Stimulated activated CD4-positive, alpha-beta T cell treated with anti-CD3 and anti-CD28 coated beads, Interleukin-1b, Interleukin-23, amount 100 ng/mL, for 1 hour (primary cell): ENCODE data around the gene KLF13.

Experiments used
- DNase-seq, 2 donors: peaks; one replicate each; pipeline ENCODE4 v3.0.0-alpha.2; 2020; ENCODE audit warnings: low read depth in 2 of 2

Gene KLF13

DNA sequence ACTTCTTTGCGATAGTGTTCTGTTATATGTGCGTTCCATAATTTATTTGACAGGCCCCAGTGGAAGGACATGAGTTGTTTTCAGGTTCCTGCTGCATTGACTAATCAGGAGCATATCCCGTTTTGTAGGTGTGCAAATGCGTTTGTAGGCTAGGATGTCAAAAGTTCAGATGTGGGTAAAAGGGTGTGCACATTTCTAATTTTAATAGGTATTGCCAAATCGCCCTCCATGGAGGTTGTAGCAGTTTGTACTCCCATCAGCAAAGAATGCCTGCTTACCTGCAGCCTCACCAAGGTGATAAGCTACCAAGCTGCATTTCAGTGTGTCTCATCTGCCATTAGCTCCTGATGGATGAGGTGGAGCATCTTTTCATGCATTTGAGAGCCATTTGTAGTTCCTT is 36.3 kb downstream of the KLF13 start:
- no peak for DNase-seq

DNA sequence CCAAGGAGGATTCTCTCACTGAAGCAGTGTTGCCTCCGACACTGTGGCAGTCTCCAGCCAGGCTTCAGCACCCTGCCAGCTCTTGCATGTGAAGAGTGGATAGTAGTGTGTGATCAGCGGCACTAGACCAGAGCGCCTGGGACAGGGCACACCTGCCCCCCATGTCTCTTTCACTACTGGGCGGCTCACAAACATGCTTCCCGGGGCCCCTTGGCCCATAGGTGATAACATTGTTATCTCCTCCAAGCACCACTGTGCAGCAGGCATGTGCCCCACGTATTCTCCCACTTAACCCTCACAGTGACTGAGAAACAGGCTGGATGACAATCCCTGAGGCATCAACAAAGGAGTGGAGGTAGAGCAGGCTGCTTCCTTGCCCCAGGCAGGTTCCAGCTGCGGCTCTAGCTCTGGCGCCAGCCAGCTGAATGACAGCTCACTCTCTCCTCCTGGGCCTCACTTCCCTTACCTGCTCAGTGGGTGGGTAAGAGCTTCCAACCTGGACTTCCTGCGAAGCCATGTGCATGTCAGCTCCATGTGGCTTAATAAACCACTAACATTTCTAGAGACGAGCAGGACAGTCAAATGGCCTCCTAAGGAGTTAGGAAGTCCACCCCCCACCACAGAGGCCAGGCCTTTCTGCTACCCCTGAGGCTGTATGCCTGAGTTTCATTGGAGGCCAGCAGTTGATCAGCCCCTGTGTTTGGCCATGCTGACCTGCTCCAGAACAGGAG is 37.8 kb downstream of the KLF13 start:
- no peak for DNase-seq

DNA sequence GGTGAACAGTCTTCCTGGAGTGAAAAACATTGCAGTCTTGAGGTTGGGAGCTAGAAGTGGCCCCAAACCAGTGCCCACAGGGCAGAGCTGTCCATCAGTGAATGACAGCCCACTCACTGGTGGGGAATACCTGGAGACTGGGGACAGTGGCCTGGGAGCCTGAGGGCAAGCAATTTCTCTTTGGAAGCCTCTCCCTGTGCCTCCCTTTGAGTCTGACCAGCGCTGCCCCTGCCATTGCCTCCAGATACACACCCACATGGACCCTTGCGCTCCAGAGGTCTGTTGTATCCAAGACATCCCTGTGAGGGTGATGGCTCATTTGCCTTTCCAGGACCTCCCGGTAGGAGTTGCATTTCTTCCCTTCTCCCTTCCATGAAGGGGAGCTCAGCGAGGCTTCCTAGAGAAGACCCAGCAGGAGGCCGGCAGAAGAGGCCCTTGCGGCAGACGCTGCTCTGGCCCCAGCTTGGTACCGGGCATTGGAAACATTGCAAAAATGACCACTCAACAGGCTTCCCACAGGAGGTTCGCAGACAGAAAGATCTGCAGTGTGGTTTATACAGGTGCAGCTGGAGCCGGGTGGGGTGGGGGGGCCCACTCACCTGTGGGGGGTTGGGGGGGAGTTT is 38.5 kb downstream of the KLF13 start:
- no peak for DNase-seq

DNA sequence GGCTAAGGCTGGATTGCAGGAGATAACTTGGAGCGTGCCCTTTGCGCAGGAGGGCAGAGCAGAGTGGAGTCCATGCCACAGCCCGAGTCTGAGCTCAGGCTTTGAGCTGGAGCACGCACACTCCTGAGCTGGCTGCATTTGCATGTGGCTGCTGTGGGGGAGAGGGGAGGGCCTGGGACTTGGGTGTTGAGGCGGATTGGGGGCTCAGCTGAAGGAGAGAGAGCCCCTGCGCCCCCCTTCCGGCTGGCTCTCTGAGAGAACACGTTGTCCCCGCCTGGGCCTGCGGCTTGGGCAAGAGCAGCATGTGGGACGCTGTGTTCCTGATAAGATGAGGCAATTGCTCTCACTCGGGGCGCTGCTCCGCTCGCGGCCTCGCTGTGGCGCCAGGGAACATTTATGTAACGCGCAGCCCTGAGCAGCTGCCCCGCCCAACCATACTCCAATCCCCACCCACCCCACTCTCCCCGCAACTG is 39.1 kb downstream of the KLF13 start:
- DNase-seq, result peak; percentile 42 to 46

DNA sequence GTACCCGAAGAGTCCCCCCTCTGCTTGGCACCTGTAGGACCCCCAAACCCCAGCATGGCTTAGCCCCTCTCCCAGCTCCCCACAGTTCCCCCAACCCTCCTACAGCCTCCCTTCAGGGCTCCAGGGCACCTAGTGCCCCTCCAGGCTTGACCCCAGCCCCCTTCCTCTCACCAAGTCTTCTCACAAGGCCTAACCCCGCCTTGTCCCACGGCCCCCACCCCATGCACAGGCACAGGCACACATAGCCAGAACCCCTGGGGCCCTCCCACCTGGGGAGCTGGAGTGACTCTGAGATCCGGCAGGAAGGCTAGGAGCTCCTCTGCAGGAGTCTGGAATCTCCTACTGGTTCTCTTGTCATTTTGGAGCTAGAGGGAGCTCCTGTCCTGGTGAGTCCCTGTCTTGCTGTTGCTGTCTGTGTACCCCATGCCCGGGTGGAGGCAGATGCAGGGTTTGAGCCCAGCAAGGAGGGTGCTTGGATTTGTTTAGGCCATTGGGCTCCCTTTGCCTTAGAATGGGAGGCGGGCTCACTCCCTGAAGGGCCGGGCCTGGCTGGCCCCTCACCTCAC is 39.6 kb downstream of the KLF13 start:
- no peak for DNase-seq

DNA sequence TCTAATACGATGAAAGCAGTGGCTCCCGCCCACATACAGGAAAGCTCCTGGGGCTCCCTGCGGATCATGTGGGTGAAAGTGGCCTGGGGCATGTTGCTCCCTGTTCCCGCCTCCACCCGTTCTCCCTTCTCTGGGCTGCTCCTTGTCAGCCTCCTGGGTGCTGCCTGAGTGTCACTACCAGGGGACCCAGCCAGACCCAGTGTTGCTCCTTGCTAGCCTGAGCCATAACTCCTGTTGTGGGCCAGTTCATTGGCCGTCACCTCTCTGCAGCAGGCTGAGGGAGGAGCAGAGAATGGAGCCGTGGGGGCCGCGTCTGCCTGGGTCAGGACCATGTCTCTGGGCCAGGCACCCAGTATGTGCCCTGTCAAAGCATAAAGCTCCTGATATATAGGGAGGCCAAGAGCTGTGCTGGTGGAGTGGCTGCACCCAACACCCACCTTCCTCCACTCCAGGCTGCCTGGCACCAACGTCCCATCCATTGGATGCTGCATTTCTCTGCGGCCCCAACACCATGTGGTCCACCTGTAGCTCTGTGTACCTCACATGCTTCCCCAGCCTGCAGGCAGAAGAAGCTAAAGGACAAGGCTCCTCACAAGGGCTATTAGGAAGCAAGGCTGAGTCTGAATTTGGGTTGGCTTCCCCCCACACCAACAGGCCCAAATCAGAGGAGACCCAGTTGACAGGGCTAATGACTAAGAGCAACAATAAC is 40.5 kb downstream of the KLF13 start:
- DNase-seq, result no peak

DNA sequence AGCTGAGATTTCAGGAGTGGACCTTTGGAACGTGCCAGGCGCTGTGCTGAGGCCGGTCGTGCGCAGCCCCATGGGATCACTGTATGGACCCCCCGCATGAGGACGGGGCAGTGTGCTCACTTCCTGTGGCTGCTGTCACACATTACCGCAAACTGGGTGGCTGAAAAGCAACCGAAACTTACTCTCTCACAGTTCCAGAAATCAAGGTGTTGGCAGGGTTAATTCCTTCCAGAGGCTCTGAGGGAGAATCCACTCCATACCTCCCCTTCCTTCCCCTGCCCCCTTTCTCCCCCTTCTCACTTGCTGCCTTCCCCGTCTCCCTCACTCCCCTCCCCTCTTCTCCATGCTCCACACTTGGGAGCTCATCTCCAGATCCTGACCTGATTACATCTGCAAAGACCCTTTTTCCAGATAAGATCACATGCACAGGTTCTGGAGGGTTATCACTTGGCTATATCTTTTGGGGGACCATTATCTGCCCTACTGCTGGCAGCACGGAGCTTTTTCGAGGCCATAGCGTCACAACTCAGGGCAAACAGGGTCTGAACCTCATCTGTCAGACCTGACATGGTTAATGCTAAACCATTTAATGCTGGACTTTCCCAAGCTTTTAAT is 41.2 kb downstream of the KLF13 start:
- DNase-seq, result no peak

DNA sequence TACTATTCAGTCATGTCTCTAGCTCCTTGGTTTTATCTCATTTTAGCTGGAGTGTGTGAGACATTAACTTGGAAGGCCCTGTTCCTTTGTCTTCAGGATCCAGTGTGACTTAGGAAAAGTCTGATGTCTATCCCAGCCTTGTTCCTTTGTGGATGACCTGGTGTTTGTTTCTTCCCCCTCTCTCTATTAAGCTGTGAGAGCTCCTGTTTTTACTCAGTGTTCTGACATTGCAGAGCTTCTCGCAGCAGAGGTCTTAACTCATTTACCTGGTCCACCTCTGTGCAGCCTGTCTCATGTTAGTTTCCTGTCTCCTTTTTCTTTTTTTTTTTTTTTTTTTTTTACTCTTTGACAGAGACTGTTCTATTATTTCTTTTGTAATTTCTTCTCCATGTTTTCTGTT is 43.1 kb downstream of the KLF13 start:
- no peak for DNase-seq

DNA sequence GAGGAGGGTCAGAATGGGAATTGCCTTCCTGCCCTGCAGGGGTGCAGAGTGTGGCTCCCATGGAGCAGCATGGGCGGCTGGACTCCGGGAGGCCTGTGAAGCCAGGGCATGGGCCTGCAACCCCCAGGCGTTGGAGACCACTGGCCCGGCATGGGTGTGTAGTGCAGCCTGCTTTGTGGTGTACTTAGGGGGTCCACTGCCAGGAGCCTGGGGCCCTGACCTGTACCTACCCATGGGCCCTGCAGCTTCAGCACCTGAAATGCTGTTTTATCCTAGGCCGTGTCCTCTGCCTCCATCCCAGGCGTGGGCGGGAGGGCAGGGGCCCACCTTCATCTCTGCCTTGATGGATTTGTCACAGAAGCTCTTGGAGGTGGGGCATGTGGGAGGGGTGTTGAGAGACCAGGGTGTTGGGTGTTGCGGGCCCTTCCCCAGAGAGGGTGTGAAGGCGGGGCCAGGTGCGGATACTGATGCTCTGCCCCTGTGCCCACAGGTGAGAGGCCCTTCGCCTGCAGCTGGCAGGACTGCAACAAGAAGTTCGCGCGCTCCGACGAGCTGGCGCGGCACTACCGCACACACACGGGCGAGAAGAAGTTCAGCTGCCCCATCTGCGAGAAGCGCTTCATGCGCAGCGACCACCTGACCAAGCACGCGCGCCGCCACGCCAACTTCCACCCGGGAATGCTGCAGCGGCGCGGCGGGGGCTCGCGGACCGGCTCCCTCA is 45.0 kb downstream of the KLF13 start:
- DNase-seq, result no peak

DNA sequence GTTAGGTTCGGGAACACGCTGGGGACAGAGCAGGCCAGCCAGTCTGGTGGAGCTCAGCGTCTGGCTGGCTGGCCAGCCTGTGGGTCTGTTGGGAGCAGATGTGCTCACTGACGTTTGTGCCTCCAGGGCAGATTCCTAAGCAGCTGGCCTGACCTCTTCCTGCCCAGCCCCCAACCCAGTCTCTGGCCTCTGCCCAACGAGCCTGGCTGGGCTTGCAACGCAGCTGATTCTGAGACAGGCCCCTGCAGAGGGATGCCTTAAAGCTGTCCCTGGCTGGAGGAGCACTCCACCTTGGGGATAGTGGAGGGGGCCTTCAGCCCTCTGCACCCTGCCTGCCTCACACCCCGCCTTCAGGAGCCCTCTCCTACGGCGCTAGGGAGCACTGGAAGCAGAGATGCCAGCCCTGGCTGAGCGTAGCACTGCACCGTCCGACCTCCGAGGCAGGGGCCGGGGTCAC is 46.0 kb downstream of the KLF13 start:
- no peak for DNase-seq

DNA sequence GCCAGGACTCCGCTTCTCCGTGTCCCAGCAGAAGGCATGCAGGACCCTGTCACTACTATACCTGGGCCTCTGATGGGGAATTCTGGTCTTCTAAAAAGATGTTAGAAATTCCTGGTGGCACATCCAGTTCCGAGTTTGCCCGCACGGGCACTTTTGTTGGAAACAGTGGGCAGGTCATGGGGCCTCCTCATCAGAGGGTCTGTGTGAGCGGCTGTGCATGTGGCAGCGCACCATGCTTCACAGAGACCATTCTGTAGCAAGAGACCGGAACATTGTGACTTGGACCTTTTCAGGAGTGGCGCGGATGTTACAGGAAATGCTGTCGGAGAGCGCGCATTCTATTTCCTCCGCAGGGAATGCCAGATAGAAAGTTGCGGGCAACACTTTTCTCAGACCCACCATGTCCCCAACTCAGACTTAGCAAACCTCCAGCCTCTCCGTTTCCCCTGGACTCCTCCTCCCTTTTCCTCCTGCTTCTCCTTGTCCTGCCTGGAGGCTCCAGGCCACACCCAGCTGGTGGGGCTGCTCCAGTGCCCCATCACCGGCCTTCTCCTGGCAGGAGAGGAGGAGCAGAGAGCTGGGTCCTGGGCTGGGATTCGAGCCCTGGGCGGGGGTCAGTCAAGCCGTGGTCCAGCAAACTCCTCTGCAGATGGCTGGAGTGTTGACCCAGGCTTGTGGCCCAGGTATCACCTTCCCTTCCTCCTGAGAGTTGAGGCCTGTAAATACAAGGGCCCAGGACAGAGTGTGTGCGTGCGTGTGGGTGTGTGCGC is 46.6 kb downstream of the KLF13 start:
- DNase-seq, result no peak

DNA sequence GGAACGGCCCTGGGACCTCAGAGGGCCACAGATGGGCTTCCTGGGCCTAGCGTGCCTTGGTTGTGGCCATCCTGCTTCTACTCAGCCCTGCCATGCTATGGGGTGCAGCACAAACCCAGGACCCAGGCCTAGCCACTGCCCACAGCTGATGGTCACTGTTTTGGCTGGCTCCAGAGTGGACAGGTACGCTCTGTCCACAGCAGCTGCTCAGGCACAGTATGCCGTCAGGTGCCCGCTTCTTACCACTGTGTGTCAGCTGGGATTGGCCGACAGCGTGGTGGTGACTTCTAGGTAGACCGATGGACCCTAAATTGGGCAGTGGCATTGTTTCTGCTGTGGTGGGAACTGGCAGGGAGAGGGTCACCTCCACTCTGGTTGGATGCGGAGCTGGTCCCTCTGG is 47.3 kb downstream of the KLF13 start:
- DNase-seq, result no peak

DNA sequence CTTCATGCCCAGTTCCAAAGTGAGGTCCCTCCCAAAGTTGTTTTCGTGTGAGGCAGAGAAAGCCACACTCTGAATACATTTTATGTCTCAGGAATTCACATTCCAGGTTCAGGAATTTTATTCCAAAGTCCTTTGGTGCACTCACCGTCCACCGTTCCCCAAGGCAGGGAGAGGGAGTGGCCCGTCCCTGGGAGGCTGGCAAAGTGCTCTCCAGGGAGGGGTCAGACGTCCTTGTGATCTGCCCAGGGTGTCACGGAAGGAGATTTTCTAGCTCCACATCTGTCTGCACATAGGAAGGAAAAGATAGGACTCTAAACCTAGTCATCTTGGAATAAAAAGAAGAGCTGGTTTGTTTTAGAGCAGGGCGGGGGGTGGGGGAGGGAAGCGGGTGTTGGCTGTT is 47.9 kb downstream of the KLF13 start:
- no peak for DNase-seq

DNA sequence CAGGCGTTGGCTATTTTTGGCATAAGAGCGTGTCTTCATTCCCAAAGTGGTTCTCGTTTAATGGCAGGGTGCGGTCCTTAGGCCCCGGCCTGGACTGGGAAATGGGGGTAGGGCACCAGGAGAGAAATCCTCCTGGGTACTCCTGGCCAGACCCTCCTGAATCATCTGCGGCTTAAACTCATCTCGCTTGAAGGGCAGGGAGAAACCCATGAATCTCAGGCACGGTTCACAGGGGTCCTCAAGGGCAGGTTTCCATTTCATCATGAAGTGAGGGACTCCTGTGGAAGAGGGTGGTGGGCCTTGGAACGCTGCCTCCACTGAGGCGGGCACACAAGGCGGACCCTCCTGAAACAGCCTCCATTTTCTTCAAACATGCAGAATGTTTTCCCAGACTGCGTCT is 48.4 kb downstream of the KLF13 start:
- no peak for DNase-seq

DNA sequence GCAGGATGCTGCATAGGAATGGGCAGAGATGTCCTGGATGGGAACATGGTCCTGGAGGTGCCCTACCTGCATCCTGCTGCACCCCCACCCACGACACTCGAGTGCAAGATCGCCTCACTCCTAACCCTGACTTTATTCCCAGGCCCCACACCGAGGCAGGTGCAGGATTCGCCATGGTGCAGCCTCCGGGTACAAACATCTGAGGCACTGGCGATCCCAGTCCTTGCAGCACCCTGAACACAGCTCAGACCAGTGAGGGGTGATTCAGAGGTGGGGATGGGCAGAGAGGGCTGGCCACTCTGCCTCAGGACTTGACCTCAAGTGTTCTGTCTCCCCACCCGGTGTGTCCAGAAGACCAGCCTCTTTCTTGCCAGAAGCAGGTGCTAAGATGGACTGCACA is 49.1 kb downstream of the KLF13 start:
- no peak for DNase-seq

DNA sequence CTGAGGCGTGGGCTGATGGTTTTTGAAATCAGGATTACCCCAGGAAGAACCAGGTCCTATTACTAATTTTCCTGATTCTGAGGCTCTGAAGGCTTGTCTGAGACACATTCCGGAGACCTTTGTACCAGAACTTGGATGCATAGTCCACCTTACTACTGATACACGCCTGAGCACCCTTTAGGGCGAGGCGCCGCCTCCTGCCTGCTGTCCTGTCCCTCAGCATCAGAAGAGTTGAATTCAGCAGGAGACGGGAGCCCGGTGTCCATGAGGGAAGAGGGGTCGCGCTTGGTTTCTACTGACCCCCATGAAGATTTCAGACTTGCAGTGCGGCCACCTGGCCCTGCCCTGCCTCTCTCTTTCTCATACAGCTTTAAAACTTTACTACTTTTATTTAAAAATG is 49.9 kb downstream of the KLF13 start:
- DNase-seq, result no peak

DNA sequence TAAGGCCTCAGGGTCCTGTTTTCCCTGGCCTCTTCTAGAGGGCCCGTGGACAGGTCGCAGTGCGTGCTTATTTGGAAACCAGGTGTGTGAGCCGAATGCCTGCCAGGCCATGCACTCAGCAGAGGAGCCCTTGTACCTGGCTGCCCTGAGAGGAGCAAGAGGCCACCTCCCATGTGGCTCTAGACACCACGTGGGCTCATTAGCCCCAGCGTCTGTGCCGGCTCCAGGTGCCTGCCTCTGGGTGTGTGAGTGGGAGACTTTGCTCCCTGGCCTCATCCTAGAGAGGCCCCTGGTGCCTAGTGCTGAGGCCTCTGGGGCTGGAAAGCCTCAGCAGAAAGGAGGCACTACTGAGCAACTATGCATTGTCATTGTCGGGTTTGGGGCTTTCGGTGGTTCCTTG is 50.4 kb downstream of the KLF13 start:
- no peak for DNase-seq

DNA sequence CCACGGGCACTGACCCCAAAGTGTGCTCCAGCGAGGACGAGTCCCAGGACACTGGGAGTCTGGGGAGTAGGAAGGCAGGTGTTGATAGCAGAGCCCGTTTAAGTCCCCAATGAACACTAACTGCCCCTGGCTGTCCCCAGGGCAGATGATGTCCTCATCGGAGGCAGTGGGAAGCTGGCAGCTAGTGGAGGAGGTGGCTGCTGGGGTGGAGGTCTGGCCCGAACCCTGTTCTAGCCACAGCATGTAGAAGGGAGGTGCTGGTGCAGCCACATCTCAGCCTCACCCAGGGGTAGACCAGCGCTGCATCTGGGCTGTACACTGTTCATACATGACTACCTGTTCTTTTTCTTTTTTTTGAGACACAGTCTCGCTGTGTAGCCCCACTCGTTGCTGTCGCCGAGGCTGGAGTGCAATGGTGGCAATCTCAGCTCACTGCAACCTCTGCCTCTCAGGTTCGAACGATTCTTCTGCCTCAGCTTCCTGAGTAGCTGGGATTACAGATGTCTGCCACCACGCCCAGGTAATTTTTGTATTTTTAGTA is 51.8 kb downstream of the KLF13 start:
- DNase-seq, result no peak

DNA sequence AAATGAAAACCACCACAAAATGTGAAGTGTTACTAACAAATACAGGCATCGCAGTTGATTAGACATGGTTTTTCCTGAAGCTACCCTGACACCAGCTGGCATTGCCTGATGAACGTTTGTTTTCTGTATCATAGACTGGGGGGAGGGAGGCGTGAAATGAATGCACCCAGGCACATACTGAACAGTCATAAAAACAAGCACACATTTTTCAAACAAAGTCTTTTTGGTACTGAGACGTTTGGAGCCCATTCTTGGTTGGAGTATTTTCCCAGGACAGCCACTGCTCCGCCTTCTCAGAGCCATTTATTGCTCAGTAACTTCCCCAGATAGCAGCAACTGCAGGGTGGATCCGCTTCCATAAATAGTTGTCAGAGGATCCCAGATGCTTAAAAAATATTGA is 52.4 kb downstream of the KLF13 start:
- DNase-seq, result no peak

DNA sequence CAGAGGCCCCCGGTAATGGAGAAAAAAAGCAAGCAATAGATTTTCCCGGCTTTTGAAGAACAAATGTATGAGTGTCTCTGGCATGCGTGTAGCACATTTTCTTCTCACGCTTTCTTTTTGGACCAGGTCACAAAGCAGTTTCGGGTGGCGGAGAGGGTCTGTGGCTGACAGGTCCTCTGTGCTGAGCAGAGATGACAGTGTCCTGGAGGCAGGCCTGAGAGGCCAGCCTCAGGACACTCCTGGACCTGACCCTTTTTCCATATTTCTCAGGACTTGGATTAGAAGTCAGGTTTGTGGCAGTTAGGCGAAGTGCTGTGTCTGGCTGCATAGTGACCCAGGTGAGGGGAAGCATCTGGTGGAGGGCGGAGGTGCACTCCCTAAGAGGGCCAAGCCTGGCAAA is 52.9 kb downstream of the KLF13 start:
- no peak for DNase-seq
